22Rv1 (cell line): ENCODE measurements around the gene TRIM26.

Experiments used
- CTCF ChIP-seq: fragments of 450-650 bp; IDR thresholded peaks from 2 replicates; pipeline ENCODE4 v1.5.1; 2017; ENCODE audit warnings: mild to moderate bottlenecking
- ZFX ChIP-seq: fragments of 450-650 bp; IDR thresholded peaks from 2 replicates; pipeline ENCODE4 v1.6.1; 2017; ENCODE audit warnings: antibody characterized with exemption, borderline replicate concordance

- TF ChIP-seq CTCF (no peak), ZFX (no peak)
Observed at GRCh38 chr6:30149234-30149633, 64.0 kb downstream of the TRIM26 start.
